8988T (cell line): Measurements from ENCODE around the gene VSIG1.

Experiments used
- DNase-seq: peaks from one replicate; pipeline ENCODE4 v3.0.0; 2011

VSIG1 gene

DNA sequence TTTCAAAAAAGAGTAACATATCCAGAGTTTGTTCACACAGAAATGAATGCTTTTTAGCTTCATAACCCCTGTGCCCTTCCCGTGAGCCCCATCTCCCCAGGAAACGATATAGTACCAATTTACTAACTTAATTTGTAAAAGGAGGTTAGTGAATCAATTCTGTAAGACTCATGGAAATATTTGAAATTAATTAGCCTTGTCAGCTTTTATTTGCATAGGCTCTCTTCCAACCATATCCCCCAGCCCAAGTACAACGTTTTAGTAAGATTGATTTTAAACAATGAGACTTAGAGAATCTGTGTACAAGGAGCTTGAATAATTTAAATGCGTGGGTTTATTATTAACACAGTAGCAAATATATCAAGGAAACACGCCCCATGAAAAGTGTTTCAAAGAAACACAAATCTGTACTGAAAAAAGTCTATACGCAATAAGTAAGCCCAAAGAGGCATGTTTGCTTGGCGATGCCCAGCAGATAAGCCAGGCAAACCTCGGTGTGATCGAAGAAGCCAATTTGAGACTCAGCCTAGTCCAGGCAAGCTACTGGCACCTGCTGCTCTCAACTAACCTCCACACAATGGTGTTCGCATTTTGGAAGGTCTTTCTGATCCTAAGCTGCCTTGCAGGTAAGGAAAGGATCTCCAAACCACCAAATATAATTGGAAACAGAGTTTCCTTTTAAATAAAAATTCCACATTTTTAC is at the start of gene VSIG1:
TSS of gene VSIG1 (plus strand) at position 512 of the 703 bp plus-strand sequence. CDS start at position 578, 66 bp downstream.
- DNase-seq: no peak

DNA sequence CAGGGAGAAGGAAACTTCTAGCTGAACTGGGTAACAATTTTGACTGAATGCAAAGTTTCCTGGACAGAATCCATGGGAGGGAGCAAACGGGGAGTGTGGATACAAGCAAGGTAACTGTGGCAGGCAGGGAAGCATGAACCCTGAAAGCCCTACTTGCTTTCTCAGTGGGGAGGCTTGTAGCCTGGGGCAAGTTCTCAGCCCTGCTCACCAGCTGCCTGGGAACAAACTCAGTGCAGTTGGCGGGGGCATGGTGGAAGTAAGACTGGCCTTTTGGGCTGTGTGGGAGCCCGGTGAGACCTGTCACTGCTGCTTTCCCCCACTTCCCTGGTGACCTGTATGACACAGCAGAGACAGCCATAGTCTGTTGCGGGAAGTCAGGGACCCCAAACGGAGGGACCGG is 48.7 kb upstream of the VSIG1 start:
- no peak for DNase-seq

DNA sequence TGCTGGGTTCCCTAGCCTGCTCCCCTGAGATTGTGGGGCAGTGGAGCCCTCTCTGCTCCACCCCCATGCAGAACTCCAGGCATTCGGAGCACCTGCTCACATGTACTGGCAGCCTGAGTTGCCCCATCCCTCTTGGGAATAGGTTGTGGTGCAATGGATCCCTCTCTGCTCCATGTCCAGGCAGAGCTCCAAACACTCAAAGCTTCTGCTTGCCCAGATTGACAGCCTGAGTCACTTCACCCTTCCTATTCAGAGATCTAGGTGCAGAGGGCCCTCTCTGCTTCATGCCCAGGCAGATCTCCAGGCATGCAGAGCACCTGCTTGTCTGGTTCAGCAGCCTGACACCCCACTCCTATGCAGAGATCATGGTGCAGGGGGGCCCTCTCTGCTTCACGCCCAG is 44.1 kb upstream of the VSIG1 start:
- no peak for DNase-seq

DNA sequence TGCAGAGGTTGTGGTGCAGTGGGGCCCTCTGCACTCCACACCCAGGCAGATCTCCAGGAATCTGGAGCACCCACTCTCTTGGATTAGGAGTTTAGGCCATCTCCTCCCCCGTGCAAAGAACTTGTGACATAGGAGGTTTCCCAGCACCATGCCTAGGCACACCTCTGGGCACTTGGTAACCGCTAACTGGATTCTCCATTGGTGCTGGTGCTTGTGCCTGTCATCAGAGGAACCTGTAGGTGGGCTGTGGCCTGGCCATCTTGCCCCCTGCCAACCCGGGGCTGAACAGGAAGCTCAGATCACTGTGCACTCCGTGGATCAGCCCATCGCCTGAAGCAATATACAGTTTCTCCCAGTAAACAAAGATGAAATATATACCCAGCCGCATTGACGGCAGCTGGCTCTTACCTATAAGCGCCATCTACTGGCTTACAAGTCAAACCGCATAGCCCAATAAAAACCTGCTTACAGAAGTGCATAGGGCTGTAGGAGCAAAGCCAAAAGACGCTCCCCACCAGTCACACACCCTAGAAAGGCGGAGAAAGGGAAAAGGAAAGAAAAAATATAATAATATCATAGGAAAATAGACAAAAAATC is 43.5 kb upstream of the VSIG1 start:
- DNase-seq: no peak

DNA sequence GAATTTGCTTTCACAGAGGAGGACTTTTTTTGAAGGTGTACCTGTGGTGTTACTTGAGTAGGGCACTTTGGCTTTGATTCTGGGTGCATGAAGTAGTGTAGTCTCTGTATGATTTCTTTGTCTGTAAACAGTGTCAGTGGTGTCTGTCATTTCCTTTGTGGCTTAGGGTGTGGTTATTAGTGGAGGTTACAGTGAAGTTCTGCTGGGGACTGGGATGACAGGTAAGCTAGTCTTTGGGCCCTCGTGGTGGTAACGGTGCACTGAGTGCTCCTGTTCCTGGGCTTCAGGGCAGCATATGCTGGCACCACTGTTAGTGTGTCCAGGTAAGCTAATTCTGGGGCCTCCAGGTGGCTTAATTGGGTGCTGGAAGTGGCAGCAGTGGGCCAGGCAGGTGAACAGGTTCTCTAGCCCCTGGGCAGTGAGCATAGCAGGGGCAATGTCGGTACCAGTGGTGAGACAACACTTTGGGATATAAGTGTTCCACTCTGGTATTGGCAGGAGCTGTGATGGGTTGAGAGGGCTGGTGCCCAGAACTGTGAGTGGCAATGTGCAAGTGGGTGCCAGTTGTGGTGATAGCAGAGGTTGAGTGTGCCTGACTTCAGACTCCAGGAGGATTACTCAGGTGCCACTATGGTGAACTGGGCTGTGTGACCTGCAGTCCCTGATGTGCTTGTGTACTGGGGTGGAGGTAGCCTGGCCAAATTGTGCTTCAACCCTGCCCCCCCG is 26.0 kb upstream of the VSIG1 start:
- no peak for DNase-seq

DNA sequence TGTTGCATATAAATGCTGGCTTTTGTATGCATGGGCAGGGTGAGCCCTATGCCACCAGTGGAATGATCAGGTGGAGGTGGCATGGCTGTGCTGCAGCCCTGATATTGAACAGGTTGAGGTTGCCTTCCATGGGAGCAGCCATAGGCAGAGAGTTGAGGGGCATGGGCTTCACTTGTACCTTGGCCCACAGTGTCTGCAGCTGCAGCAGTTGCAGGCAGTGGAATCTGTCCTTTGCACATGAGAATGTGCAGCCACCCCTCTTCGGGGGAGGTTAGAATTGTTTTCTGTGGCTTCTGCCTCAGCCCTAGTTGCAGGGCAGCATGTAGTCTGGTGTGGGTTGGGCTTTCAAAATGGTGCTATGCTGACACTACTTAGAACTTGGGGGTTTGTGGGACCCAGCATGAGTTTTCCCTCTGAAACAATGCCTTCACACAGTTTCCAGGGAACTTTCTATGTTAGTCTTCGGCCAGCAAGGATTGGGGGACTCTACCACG is 25.4 kb upstream of the VSIG1 start:
- no peak for DNase-seq

DNA sequence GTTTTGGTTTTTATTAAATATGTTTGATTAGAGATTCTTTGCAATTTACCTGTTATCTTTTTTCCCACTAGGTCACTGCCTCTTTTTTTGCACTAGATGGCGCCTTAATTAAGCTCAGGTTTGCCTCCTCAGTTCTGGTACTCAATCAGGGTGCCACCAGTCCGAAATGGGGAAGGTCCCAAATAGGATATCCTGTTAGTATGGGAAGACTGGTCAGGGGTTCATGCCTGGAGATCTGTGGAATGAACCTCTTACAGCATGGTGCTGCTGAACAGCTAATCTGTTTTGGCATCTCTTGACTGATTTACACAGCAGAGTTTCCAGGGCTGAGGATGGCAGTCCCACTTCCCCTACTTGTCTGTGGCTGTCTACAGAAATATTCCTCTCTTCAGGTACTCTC is 24.2 kb upstream of the VSIG1 start:
- no peak for DNase-seq

DNA sequence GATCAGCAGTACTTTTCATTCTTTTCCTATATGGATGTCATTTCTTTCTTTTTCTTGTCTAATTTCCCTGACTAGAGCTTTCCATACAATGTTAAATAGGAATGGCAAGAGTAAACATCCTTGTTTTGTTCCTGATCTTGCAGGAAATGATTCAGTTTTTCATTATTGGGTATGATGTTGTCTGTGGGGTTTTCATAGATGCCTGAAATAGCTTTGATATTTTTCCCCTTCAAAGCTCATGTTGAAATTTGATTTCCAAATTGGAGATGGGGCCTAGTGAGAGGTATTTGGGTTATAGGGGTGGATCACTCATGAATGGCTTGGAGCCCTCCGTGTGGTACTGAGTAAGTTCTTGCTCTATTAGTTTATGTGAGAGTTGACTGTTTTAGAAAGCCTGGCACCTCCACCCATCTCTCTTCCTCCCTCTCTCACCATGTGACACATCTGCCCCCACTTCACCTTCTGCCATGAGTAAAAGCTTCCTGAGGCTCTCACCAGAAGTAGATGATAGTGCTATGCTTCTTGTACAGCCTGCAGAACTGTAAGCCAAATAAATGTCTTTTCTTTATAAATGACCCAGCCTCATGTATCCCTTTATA is 22.3 kb upstream of the VSIG1 start:
- DNase-seq: no peak

DNA sequence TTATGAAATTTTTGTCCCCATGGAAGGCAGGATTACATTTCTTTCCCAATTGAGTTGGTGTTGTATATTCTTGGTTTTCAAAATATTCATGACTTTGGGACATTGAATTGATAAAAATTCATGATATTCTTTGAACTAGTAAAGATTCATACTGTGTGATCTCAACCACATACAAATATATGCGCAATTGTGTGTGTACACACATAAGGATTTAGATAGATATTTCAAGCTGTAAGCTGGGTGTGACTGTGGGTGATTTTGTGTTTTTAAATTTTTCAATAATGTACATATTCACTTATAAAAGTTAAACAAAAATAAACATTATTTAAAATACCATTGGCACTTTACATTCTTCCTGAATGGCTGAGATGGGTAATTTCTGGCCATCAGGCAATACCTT is 19.5 kb upstream of the VSIG1 start:
- DNase-seq: no peak

DNA sequence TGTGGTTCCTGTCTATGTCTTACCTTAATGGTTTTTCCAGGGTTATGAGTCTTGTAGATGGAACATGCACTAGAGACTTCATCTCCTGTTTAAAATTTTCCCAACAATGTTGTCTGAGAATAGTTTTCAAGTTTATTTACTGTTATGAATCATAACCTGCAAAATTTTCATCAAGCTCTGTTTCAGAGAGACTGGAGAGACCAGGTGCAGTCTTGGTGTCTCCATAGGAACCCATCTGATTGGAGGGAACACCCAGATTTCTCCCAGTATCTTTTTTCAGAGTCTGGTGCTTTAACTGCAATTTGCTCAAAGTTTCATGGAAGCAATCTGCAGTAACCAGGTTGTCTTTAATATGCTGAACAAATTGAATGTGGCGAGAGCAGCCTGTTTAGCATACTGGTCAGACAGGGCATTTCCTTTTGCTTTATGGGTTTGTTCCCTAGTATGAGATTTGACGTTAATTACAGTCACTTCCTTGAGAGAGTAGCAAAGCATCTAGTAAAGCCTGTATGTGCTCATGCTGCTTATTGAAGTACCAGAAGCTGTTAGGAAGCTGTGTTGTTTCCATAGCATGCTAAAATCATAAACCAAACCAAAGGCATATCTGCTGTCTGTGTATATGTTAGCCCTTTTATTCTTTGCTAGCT is 18.8 kb upstream of the VSIG1 start:
- no peak for DNase-seq

DNA sequence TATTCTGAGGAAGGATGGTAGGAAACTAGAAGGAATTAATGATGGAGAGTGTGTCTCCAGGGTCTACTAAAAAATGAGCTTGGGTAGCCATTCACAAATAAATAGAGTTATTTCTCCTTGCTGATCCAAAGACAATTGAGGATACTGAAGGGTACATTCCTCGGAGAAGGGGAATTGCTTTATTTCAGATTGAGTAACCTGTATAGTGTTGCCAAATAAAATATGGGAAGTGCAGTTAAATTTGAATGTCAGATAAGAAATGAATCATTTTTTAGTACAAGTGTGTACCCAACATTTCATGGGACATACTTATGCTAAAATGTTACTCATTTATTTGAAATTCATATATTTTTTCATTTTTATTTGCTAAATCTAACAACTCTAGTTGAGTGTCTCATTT is 16.0 kb upstream of the VSIG1 start:
- DNase-seq: no peak

DNA sequence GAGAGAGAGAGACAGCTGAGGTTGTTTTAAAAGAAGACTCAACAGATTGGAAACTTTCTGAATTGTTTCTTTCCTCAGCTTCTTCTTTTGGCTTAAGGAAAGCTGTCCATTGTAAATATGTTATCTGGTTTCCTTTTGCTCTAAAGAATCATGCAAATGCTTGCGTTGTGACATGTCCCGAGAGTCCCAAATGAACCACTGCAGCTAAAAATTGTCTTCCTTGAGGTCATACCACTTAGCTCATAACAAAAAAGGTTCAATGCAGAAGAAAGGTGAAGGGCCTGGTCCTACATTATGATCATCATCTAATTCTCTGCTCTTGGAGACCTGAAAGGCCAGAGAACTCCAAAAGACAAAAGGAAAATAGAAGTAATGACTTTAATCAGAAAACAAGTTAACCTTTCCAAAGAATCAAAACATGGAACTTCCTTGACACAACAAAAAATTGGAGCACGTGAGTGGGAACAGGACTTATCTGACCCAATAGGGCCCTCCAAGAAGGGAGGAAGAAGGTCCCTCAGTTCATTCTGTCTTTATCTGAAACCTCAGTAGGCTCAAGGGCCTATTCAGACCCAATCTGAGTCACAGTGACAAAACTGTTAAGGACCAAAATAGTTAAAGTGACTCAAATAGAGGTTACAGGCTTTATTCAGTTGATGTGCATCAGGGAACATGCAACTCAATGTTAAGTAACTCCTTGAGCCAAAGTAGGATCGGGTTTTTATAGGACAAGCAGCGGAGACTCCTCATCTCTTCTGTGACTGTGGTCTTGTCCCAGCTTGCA is 14.7 kb upstream of the VSIG1 start:
- DNase-seq: no peak

DNA sequence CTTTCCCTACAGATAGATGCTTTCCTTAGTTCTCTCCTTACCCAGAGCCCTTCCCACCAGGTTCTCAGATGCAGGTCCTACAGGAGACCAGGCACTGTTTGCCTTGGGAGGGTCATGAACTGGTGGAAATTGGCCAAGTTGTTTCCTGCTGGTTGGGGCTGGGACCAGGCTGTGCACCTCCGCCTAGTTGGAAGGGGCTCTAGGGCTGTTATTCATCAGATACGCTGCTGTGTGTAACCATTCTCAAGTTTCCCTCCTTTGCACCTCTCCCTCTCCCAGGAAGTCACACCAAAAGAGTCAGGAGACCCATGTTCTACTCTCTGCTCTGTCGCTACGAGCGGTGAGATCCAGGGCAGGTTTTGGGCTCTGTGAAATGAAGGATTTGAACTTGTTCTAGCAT is 11.9 kb upstream of the VSIG1 start:
- no peak for DNase-seq

DNA sequence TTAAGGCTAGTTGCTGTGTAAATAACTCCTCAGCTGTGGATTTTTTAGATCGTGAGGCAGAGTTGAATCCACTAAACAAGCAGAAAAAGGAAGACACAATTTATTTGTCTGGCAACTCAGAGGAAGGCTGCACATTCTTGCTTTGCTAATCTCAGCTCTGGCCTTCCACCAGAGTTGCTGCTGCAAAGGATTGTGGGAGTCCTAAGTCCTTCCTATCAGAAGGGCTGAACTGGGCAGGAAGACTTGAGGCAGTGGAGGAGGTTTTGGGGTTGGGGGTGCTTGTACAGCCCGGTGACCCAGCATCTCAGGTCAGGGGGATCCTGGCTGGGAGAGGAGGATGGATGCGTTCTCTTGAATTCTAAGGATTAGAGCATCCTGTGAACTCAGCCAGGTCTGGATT is 11.0 kb upstream of the VSIG1 start:
- no peak for DNase-seq

DNA sequence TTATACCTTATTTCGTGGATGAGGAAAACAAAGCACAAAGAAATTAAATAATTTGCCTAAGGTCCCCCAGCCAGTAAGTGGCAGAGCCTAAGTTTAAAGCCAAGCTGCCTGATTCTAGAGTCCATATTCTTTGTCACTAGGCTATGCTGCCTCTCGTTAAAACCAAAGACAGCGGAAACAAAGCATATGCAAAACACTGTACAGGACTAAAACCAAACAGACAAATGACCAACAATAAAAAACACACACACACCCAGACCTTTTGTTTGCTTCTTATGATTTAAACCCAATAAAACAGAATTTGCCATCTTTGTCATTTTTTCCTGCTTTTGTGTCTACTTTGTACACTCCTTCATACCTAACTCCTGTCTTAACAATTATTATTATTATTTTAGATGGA is 10.1 kb upstream of the VSIG1 start:
- no peak for DNase-seq

DNA sequence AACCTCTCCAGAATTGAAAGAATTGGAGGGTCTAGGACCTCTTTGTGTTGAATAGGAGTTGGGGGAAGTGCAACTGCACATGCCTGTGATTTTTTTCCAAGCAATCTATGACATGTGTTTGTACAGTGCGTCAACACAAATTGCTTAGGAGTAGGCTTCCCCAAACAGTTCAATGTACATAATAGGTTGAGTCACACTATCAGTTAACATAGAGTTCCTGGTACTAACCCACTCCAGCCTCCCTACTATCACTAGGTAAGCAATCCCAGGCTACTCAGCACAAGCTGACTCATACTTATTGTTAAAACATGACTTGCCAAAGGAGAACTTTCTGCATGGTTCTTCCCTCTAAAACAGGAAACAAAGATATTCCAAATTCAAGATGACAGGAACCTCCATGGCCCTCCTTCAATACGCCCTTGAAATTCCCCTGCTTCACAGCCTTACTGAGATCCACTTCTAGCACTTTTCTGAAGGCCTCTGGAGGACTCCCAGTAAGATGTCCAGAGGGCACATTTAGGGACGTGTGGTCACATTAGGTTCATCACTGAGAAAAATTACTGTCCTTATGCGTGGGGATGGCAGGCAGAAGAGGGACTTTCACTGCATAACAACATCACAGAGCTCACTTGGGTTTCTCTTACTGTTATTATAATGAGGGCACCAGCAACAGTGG is 8.4 kb upstream of the VSIG1 start:
- no peak for DNase-seq

DNA sequence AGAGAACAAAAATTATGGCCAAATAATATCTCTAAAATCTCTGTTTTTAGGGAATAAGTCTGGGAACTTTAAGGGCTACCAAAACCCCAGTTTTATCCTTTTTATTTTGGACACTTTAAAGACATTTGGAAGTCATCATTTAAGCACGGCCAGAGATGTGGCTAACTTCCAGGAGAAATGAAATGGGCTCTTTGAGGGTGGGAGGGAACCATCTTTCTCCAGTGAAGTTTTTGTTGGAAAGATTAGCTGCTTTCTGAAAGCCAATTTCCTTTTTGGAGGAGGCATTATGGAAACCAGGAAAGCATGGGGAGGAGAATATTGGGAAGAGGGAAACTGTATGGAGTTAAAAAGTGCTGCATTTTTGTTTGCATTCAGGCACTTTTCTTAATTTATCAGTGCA is 4.8 kb downstream of the VSIG1 start:
- no peak for DNase-seq

DNA sequence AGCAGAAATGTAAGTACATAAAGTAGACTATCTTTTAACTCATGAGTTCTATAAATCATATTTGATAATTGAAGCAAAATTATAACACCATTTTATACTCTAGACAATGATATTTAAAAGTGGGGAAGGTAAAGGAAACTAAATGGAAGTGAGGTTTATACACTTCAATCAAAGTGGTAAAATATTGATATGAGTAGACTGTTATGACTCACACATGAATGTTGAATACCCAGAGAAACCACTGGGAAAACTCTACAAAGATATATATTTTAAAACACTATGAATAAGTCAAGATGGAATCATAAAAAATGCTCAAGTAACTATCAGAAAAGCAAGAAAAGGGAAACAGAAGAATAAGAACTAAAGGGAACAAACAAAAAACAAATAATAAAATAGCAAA is 8.4 kb downstream of the VSIG1 start:
- DNase-seq: no peak

DNA sequence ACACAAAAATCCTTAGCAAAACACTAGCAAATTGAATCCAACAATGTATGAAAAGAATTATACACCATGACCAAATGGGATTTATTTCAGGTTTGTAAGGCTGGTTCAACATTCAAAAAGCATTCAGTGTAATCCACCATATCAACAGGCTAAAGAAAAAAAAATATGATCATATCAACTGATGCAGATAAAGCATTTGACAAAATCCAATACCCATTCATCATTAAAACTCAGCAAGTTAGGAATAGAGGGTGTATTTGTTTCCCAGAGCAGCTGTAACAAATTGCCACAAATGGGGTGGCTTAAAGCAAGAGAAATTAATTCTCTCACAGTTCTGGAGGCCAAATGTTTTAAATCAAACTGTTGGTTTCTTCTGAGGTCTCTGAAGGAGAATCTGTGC is 10.7 kb downstream of the VSIG1 start:
- no peak for DNase-seq

DNA sequence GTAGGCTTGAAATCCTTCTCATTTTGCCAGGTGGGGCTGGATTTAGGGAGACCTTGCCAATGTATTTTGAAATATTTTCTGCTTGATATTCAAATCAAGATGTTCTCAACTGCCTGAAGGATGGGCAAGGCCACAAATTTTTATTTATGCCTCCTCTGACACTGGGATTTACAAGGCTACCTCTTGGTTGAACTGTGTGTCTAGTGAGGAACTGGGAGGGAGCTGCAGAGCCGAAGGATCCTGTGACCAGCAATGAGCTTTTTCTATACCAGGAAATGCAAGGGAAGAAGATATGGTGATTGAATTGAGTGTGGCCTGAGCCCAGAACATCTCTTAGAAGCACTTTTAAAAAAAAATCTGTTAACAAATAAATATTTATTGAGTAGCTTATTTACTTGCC is 14.9 kb downstream of the VSIG1 start:
- no peak for DNase-seq

DNA sequence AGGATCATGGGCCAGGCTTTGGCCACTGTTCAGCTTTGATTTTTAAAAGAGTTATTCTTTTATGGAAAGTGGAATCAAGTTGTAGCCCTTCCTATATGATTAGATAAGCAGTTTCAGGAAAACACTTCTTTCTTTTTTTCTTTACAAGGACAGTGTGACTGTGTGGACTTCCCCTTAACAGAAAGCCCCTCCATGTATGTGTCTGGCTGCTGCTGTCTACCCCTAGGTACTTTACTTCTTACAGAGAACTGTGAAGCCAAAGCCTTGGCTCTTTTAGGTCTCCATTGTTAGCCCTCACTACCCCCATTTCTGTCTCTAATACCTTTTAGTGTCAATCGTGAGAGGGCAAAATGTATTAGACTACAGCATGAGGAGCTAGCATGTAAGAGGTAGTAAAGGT is 19.1 kb downstream of the VSIG1 start:
- no peak for DNase-seq

DNA sequence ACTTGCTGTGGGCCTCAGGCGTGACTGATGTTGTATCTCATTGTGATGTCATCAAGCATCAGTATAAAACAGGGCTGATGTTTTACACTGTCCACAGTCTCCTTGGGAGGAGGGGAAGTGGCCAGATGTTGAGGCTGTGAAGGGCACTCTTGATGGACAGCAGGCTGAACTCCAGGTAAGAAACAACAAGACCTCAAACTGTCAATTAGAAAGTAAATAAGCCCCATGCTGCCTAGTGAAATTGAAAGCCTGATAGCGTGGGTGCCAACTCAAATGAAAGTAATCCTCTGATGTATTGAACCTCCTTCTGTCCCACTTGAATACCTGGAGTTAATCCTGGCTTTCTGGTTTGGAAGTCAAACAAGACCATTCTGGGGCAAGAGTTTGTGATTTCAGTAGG is 19.7 kb downstream of the VSIG1 start:
- no peak for DNase-seq
